Mucosa of rectum (tissue), 2 donors: ENCODE measurements around the gene DNAH12.
A peak's percentile ranks its signal among the peaks of the same experiment; 100 is the strongest.

Source experiments
- H3K27ac ChIP-seq, 2 donors: one replicate each; pipeline ENCODE4 v1.7.0; 2013; ENCODE audit warnings: inconsistent platforms in 2 of 2, low read depth in 2 of 2, low read length in 2 of 2
- H3K27me3 ChIP-seq, 2 donors: one replicate each; pipeline ENCODE4 v1.7.0; 2013; ENCODE audit warnings: low read length in 2 of 2; ENCODE audit not compliant: control insufficient read depth in 2 of 2, insufficient read depth in 2 of 2
- H3K36me3 ChIP-seq, 2 donors: one replicate each; pipeline ENCODE4 v1.7.0; 2013; ENCODE audit warnings: low read length in 2 of 2; ENCODE audit not compliant: control insufficient read depth in 2 of 2, insufficient read depth in 2 of 2
- H3K4me1 ChIP-seq, 2 donors: one replicate each; pipeline ENCODE4 v1.7.0; 2013; ENCODE audit warnings: low read length in 2 of 2, mild to moderate bottlenecking in 1 of 2; ENCODE audit not compliant: control insufficient read depth in 2 of 2, insufficient read depth in 2 of 2
- H3K4me3 ChIP-seq, 2 donors: one replicate each; pipeline ENCODE4 v1.7.0; 2013; ENCODE audit warnings: low read length in 2 of 2
- H3K9ac ChIP-seq, 2 donors: one replicate each; pipeline ENCODE4 v1.7.0; 2013; ENCODE audit warnings: low read length in 2 of 2, low read depth in 1 of 2, mild to moderate bottlenecking in 1 of 2
- H3K9me3 ChIP-seq, 2 donors: one replicate each; pipeline ENCODE4 v1.7.0; 2013; ENCODE audit warnings: low read length in 2 of 2; ENCODE audit not compliant: control insufficient read depth in 2 of 2
- donor health status: healthy.
- donor health status: Normal muscosa, but diverticular disease.

DNAH12 gene

GRCh38 chr3:57423335-57423734 lies 120.8 kb downstream of the DNAH12 start:
- H3K9me3 ChIP-seq, result no peaks in the 10 kb centered on the region
- H3K36me3 ChIP-seq, result no peaks in the 10 kb centered on the region
- H3K9ac ChIP-seq, result no peak overlapping the region
- no peak overlapping the region for H3K27ac ChIP-seq
- H3K4me3 ChIP-seq, result no peak overlapping the region
- no peaks in the 10 kb centered on the region for H3K27me3 ChIP-seq
- H3K4me1 ChIP-seq, result no peaks in the 10 kb centered on the region

GRCh38 chr3:57421336-57421735 lies 122.8 kb downstream of the DNAH12 start:
- H3K27ac ChIP-seq, result no peak overlapping the region
- no peaks in the 10 kb centered on the region for H3K4me1 ChIP-seq
- H3K4me3 ChIP-seq, result no peak overlapping the region
- H3K36me3 ChIP-seq, result no peaks in the 10 kb centered on the region
- no peaks in the 10 kb centered on the region for H3K9me3 ChIP-seq
- H3K9ac ChIP-seq, result no peak overlapping the region
- no peaks in the 10 kb centered on the region for H3K27me3 ChIP-seq

- H3K4me1 ChIP-seq, result no peaks in the 10 kb centered on the region
- H3K9ac ChIP-seq, result no peak overlapping the region
- no peaks in the 10 kb centered on the region for H3K36me3 ChIP-seq
These were observed 124.1 kb downstream of the DNAH12 start for GRCh38 chr3:57420001-57420400.

GRCh38 chr3:57411715-57412114 lies 132.4 kb downstream of the DNAH12 start:
- no peaks in the 10 kb centered on the region for H3K27me3 ChIP-seq

More at GRCh38 chr3:57420001-57420400, 124.1 kb downstream of the DNAH12 start:
- no peaks in the 10 kb centered on the region for H3K9me3 ChIP-seq
- no peak overlapping the region for H3K4me3 ChIP-seq
- H3K27me3 ChIP-seq, result no peaks in the 10 kb centered on the region
- no peak overlapping the region for H3K27ac ChIP-seq

GRCh38 chr3:57409471-57409870 lies 134.7 kb downstream of the DNAH12 start:
- no peak overlapping the region for H3K9ac ChIP-seq
- no peak overlapping the region for H3K4me3 ChIP-seq
- no peaks in the 10 kb centered on the region for H3K27me3 ChIP-seq
- no peaks in the 10 kb centered on the region for H3K36me3 ChIP-seq
- peaks cover 0 to 6% of the 10 kb centered on the region in 2 donors for H3K4me1 ChIP-seq
- H3K9me3 ChIP-seq, result no peaks in the 10 kb centered on the region
- H3K27ac ChIP-seq, result no peak overlapping the region

More at GRCh38 chr3:57411715-57412114, 132.4 kb downstream of the DNAH12 start:
- peak overlapping the region in 1 of 2 donors; percentile 41 for H3K27ac ChIP-seq
- no peaks in the 10 kb centered on the region for H3K36me3 ChIP-seq
- no peak overlapping the region for H3K9ac ChIP-seq
- peak overlapping the region in 1 of 2 donors; percentile 38 for H3K4me3 ChIP-seq
- peaks cover 0 to 6% of the 10 kb centered on the region in 2 donors for H3K4me1 ChIP-seq
- no peaks in the 10 kb centered on the region for H3K9me3 ChIP-seq

DNA sequence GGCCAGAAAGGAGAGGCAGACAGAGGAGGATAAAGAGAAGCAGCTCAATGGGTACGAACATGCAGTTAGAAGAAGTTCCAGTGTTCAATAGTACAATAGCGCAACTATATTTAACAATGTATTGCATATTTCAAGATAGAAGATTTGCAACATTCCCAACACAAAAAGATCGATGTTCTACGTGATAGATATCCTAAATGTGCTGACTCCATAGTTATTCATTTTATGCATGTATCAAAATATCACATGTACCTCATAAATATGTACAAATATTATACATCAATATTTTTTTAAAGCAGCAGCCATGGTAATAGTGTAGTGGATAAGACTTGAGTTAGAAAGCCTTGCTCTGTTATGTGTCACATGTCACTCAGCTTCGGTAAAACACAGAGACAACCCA lies 141.5 kb downstream of the DNAH12 start:
- no peaks in the 10 kb centered on the region for H3K27me3 ChIP-seq
- H3K27ac ChIP-seq, result no peak overlapping the region
- H3K4me1 ChIP-seq, result peaks cover 0 to under 1% of the 10 kb centered on the region in 2 donors
- H3K9me3 ChIP-seq, result no peaks in the 10 kb centered on the region
- H3K4me3 ChIP-seq, result no peak overlapping the region
- no peak overlapping the region for H3K9ac ChIP-seq
- no peaks in the 10 kb centered on the region for H3K36me3 ChIP-seq

GRCh38 chr3:57397175-57398026 lies 146.7 kb downstream of the DNAH12 start:
- no peaks in the 10 kb centered on the region for H3K9me3 ChIP-seq
- H3K27ac ChIP-seq, result no peak overlapping the region
- H3K9ac ChIP-seq, result no peak overlapping the region
- H3K36me3 ChIP-seq, result no peaks in the 10 kb centered on the region
- peaks cover 0 to 2% of the 10 kb centered on the region in 2 donors for H3K4me1 ChIP-seq
- no peak overlapping the region for H3K4me3 ChIP-seq
- no peaks in the 10 kb centered on the region for H3K27me3 ChIP-seq

DNA sequence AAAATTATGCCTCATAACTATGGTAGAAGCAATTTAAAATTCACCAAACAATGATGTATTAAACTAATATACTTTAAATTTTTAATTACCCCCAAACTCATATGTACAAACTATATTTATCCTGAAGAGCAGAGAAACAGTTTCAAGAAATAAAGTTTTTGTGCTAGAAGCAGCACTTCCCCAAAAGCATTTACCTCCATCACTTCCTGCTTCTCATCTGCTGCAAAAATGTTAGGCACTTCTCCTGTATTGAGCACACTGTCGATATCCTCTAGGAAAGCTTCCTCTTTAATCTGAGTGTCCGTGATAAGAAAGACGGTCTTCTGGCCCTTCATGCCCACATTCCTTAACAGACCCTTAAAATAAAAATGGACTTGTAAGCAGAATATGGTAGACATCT lies 150.2 kb downstream of the DNAH12 start:
- H3K9ac ChIP-seq, result no peak overlapping the region
- peaks cover 0 to 2% of the 10 kb centered on the region in 2 donors for H3K4me1 ChIP-seq
- no peaks in the 10 kb centered on the region for H3K27me3 ChIP-seq
- no peak overlapping the region for H3K27ac ChIP-seq
- no peaks in the 10 kb centered on the region for H3K36me3 ChIP-seq
- no peaks in the 10 kb centered on the region for H3K9me3 ChIP-seq
- no peak overlapping the region for H3K4me3 ChIP-seq

- Histone ChIP-seq H3K4me1 (no peaks in the 10 kb centered on the region), H3K27ac (no peak overlapping the region), H3K4me3 (no peak overlapping the region), H3K27me3 (no peaks in the 10 kb centered on the region), H3K9ac (no peak overlapping the region), H3K9me3 (no peaks in the 10 kb centered on the region), H3K36me3 (no peaks in the 10 kb centered on the region)
These were observed 152.4 kb downstream of the DNAH12 start for GRCh38 chr3:57391767-57392166.

DNA sequence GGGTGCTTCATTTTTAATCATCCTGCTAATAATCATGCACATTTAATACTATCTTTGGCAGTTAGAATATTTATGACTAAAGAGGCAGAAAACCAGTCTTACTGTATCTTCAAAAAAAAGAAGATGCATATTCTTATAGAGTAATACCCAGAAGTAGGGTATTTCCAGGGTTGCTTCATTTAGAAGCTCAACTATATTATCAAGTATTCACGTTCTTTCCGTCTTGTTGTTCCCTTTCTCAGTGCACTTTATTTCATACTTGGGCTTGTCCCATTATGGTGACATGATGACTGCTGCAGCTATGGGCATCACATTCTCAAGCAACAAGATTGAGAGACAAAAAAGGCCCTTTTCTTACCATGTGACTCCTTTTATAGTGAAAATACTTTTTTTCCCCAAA lies 154.9 kb downstream of the DNAH12 start:
- H3K4me3 ChIP-seq, result no peak overlapping the region
- no peaks in the 10 kb centered on the region for H3K9me3 ChIP-seq
- H3K36me3 ChIP-seq, result no peaks in the 10 kb centered on the region
- H3K9ac ChIP-seq, result no peak overlapping the region
- H3K27ac ChIP-seq, result no peak overlapping the region
- no peaks in the 10 kb centered on the region for H3K4me1 ChIP-seq
- no peaks in the 10 kb centered on the region for H3K27me3 ChIP-seq
